K562 (cell line): ENCODE results near the gene DIS3L2. TPM values are rescaled to one million over a fixed set of nuclear protein-coding genes. Genes with fewer than 3 reads are reported as not detected.

ENCODE experiments used
- CREB1 ChIP-seq, 2 experiments: sonication (generic) in 1 of 2; formaldehyde crosslinking in 1 of 2; IDR thresholded peaks; 2 replicates each; pipeline versions ENCODE4 v1.6.1 to v1.8.0; 2012 to 2022; ENCODE audit warnings: inconsistent platforms in 1 of 2, mild to moderate bottlenecking in 1 of 2, missing genetic modification reagents in 1 of 2, moderate library complexity in 1 of 2
- CSDE1 ChIP-seq, 2 experiments: fragments of 450-650 bp; IDR thresholded peaks; 2 replicates each; pipeline ENCODE4 v1.6.1; 2016; ENCODE audit warnings: mild to moderate bottlenecking in 1 of 2
- E2F3 ChIP-seq: fragments of 250-450 bp; sonication (Bioruptor Pico); IDR thresholded peaks from 2 replicates; pipeline ENCODE4 v1.4.0; 2020; ENCODE audit warnings: mild to moderate bottlenecking
- FOXO4 ChIP-seq: fragments of 450-650 bp; formaldehyde crosslinking; IDR thresholded peaks from 2 replicates; pipeline ENCODE4 v1.4.0; 2020; ENCODE audit warnings: mild to moderate bottlenecking, moderate library complexity
- GTF2A2 ChIP-seq: IDR thresholded peaks from 2 replicates; pipeline ENCODE4 v1.6.1; 2016; ENCODE audit warnings: mild to moderate bottlenecking, missing genetic modification characterization, missing compliant biosample characterization
- GTF2E2 ChIP-seq: fragments of 200-800 bp; sonication (Bioruptor generic); IDR thresholded peaks from 2 replicates; pipeline ENCODE4 v1.6.1; 2016; ENCODE audit warnings: missing genetic modification characterization, missing compliant biosample characterization
- GTF2F1 ChIP-seq: IDR thresholded peaks from 2 replicates; pipeline ENCODE4 v1.6.1; 2011; ENCODE audit warnings: low read depth, low read length, improper control_type of control experiment
- HDAC2 ChIP-seq: fragments of 450-650 bp; IDR thresholded peaks from 2 replicates; pipeline ENCODE4 v1.6.1; 2016; ENCODE audit warnings: mild to moderate bottlenecking
- HNRNPLL ChIP-seq: fragments of 200-400 bp; formaldehyde crosslinking; IDR thresholded peaks from 2 replicates; pipeline ENCODE4 v1.6.1; 2017; ENCODE audit warnings: low read length, low read depth, mild to moderate bottlenecking; ENCODE audit not compliant: poor library complexity, severe bottlenecking
- KLF10 ChIP-seq: fragments of 250-450 bp; sonication (Bioruptor Pico); IDR thresholded peaks from 2 replicates; pipeline ENCODE4 v1.6.1; 2021; ENCODE audit warnings: matching md5 sums
- MAFK ChIP-seq: IDR thresholded peaks from 2 replicates; pipeline ENCODE4 v1.6.1; 2011; ENCODE audit warnings: low read length, improper control_type of control experiment
- MTA1 ChIP-seq: fragments of 450-650 bp; IDR thresholded peaks from 2 replicates; pipeline ENCODE4 v1.6.1; 2017; ENCODE audit warnings: borderline replicate concordance
- NR2C1 ChIP-seq, 2 experiments: fragments of 450-650 bp; IDR thresholded peaks; 2 replicates each; pipeline ENCODE4 v1.6.1; 2017; ENCODE audit warnings: mild to moderate bottlenecking in 2 of 2, antibody characterized with exemption in 1 of 2, inconsistent platforms in 1 of 2, missing compliant biosample characterization in 1 of 2, missing genetic modification characterization in 1 of 2
- PTTG1 ChIP-seq: fragments of 450-650 bp; IDR thresholded peaks from 2 replicates; pipeline ENCODE4 v1.6.1; 2016; ENCODE audit warnings: low read depth, mild to moderate bottlenecking, missing genetic modification characterization, missing compliant biosample characterization
- YY1 ChIP-seq, 3 experiments: IDR thresholded peaks; 2 replicates each; pipeline ENCODE4 v1.6.1; 2011; ENCODE audit warnings: low read length in 2 of 3, mild to moderate bottlenecking in 2 of 3, moderate library complexity in 2 of 3, borderline replicate concordance in 1 of 3, control low read depth in 1 of 3, low read depth in 1 of 3; ENCODE audit not compliant: insufficient read depth in 3 of 3, insufficient replicate concordance in 2 of 3, control insufficient read depth in 1 of 3, insufficient read length in 1 of 3; ENCODE audit errors: extremely low read depth in 1 of 3
- ZNF347 ChIP-seq: fragments of 450-650 bp; formaldehyde crosslinking; IDR thresholded peaks from 2 replicates; pipeline ENCODE4 v1.4.0; 2020; ENCODE audit warnings: low read depth, mild to moderate bottlenecking, moderate library complexity
- ZNF395 ChIP-seq: fragments of 200-800 bp; sonication (Bioruptor generic); IDR thresholded peaks from 2 replicates; pipeline ENCODE4 v1.6.1; 2017; ENCODE audit warnings: missing genetic modification characterization, missing compliant biosample characterization
- polyA plus RNA-seq, 8 experiments: library from polyadenylated mRNA; depleted of rRNA in 4 of 8; stranded (reverse) in 5 of 8; unstranded in 3 of 8; fragments of >200 nt; fragmentation: Nextera tagmentation in 2 of 8; fragmentation: Illumina TruSeq in 1 of 8; extraction: Ambion mirVana in 2 of 8; extraction: Trizol in 1 of 8; gene quantifications; 2 replicates each; pipeline versions ENCODE4 v1.2.1 to v1.2.3, GENCODE V29; 2011 to 2014; ENCODE audit warnings: inconsistent platforms in 1 of 8, missing spikeins in 1 of 8
- total RNA-seq, 7 experiments: library from RNA; depleted of rRNA in 6 of 7; stranded (reverse); fragments of >200 nt in 6 of 7; fragmentation: Illumina TruSeq in 2 of 7; extraction: Trizol in 2 of 7; gene quantifications; 2 replicates each; pipeline versions ENCODE4 v1.2.1 to v1.2.3, GENCODE V29; 2011 to 2021; ENCODE audit warnings: low replicate concordance in 1 of 7
- TF ChIP-seq, protein P1 (sequence below): fragments of 200-400 bp; formaldehyde crosslinking; IDR thresholded peaks from 2 replicates; pipeline ENCODE4 v1.6.1; 2017; ENCODE audit warnings: mild to moderate bottlenecking, low read depth, low read length, moderate library complexity
- TF ChIP-seq, protein P2 (sequence below): fragments of 450-650 bp; IDR thresholded peaks from 2 replicates; pipeline ENCODE4 v1.6.1; 2016; ENCODE audit warnings: borderline replicate concordance

DIS3L2 gene
- total and polyA plus RNA-seq, 9 of the 15 experiments (the other 6 are each of a cell fraction or from before 2014, with no cell fraction given): 1.5 to 19.2 (median 11.2) TPM

DNA sequence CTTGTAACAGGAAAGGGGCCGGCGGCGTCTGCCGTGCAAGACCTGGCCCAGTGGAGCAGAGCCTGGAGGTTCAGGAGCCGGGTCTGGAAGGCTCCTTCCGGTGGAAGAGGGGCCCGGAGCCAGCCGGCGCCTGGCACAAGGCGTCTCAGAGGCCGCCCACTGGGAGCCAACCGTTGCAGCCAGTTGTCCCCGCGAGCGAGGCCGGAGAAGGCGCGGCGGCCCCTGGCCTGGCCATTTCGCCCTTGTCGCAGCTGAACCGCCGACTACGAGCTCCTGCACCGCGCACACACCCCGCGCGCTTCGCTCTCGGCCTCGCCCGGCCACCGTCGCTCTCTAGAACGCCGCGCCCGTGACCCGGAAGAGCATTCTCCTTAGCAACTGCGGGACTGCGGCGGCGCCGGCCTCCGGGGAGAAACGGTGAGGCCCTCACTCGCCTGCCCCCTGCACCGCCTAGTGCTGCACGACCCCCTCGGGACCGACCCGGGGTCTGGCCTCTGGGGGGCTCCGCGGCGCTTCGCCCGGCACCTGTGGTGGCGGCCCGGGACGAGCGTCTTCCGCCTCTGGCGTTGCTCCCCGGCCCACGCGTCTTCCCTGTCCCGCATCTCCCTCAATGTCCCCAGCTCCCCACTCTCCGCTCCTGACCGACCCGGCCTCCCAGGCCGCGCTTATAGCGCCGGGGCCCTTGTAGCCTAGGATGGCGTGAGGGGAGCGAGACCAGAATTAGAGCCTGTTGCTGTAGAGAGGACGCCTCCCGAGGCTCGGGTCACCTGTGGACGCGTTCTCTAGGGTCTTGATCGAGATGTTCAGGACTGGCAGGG is at the start of gene DIS3L2 (continued):
- TF ChIP-seq, protein P1, sequence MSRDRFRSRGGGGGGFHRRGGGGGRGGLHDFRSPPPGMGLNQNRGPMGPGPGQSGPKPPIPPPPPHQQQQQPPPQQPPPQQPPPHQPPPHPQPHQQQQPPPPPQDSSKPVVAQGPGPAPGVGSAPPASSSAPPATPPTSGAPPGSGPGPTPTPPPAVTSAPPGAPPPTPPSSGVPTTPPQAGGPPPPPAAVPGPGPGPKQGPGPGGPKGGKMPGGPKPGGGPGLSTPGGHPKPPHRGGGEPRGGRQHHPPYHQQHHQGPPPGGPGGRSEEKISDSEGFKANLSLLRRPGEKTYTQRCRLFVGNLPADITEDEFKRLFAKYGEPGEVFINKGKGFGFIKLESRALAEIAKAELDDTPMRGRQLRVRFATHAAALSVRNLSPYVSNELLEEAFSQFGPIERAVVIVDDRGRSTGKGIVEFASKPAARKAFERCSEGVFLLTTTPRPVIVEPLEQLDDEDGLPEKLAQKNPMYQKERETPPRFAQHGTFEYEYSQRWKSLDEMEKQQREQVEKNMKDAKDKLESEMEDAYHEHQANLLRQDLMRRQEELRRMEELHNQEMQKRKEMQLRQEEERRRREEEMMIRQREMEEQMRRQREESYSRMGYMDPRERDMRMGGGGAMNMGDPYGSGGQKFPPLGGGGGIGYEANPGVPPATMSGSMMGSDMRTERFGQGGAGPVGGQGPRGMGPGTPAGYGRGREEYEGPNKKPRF: no peak
- TF ChIP-seq FOXO4 (no peak), CREB1 (IDR thresholded peaks at IDR 0.05) (peak; percentile 78), CREB1 (CRISPR knock-in tag; IDR thresholded peaks at IDR 0.05) (peak; percentile 75), PTTG1 (tag) (no peak), GTF2A2 (tag) (no peak), KLF10 (CRISPR knock-in tag) (no peak), GTF2F1 (0 out of 2 replicates have a peak, but pooled peaks have one; percentile 16), MTA1 (peak; percentile 59; the same call in 1 of the 2 replicates), HDAC2 (peak; percentile 29; the same call in 1 of the 2 replicates), CSDE1 (IDR thresholded peaks at IDR 0.05) (no peak), ZNF395 (CRISPR knock-in tag) (0 out of 2 replicates have a peak, but pooled peaks have one; percentile 47), YY1 (IDR thresholded peaks at IDR 0.05; ENCODE audit: borderline replicate concordance in 1 of 3, control insufficient read depth in 1 of 3, extremely low read depth in 1 of 3, insufficient read depth in 3 of 3, insufficient read length in 1 of 3, insufficient replicate concordance in 2 of 3, low read depth in 1 of 3, low read length in 2 of 3) (peak in 2 of 3 experiments; percentile 32 to 42), ZNF347 (no peak), GTF2E2 (tag) (0 out of 2 replicates have a peak, but pooled peaks have one; percentile 42), HNRNPLL (peak; percentile 73), NR2C1 (IDR thresholded peaks at IDR 0.05) (peak; percentile 98), NR2C1 (tag; IDR thresholded peaks at IDR 0.05) (peak; percentile 98), E2F3 (CRISPR knock-in tag) (no peak), MAFK (no peak)
- TF ChIP-seq, protein P2, sequence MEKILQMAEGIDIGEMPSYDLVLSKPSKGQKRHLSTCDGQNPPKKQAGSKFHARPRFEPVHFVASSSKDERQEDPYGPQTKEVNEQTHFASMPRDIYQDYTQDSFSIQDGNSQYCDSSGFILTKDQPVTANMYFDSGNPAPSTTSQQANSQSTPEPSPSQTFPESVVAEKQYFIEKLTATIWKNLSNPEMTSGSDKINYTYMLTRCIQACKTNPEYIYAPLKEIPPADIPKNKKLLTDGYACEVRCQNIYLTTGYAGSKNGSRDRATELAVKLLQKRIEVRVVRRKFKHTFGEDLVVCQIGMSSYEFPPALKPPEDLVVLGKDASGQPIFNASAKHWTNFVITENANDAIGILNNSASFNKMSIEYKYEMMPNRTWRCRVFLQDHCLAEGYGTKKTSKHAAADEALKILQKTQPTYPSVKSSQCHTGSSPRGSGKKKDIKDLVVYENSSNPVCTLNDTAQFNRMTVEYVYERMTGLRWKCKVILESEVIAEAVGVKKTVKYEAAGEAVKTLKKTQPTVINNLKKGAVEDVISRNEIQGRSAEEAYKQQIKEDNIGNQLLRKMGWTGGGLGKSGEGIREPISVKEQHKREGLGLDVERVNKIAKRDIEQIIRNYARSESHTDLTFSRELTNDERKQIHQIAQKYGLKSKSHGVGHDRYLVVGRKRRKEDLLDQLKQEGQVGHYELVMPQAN: peak; percentile 79; the same call in 1 of the 2 replicates
